DLD1 (cell line): ENCODE data around the gene CARM1.
"Not testable (repeated sequence)": the region's sequence is repeated elsewhere in the genome, so short reads cannot be mapped to it uniquely, and the experiment has no call there.

Experiments used
- in situ Hi-C: cut with HindIII; loops from 2 replicates; pipeline ENCODE4 v1.10.0; 2017; ENCODE audit warnings: low sequenced_read_pairs

The CARM1 gene

DNA sequence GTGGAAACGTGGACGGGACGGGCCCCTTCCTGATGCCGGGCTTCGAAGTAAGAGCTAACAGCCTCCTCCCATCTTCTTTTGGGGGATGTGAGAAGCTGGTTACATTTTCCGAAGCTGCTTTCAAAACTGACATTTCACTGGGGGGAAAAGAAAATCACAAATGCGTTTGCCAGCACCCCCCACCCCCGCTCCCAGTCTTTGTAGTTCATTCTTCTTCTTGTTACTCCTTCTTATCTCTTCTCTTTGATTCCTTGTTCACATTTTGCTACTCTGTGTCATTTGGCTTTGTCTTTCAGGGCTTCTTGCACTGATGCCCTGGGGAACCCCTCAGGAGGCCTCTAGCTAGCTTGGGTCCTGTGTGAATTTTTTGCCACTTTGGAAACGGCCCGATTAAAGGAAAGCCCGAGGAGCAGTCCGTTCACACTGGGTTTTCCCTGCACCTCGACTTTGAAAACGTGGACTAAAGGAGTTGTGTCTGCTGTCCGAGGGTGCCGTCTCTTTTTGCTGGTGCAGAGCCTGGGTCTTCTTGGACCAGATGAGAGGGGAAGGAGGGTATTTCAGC, 1.3 kb downstream of the CARM1 start:
- in situ Hi-C loops: no loop called here

DNA sequence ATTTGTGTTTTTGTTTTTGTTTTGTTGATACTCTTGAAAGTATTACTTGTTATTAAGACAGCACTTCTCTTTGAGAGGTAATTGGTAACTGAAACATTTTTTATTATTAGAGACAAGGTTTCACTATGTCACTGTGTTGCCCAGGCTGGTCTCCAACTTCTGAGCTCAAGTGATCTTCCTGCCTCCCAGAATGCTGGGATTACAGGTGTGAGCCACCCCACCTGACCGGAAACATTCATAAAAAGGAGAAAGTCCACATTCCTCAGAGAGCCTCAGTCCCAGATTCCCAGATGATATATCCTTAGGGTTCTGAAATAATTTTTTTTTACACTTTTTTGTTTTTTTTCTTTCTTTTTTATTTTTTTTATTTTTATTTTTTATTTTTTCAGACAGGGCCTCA, 2.7 kb downstream of the CARM1 start:
- in situ Hi-C loops: no loop called here

DNA sequence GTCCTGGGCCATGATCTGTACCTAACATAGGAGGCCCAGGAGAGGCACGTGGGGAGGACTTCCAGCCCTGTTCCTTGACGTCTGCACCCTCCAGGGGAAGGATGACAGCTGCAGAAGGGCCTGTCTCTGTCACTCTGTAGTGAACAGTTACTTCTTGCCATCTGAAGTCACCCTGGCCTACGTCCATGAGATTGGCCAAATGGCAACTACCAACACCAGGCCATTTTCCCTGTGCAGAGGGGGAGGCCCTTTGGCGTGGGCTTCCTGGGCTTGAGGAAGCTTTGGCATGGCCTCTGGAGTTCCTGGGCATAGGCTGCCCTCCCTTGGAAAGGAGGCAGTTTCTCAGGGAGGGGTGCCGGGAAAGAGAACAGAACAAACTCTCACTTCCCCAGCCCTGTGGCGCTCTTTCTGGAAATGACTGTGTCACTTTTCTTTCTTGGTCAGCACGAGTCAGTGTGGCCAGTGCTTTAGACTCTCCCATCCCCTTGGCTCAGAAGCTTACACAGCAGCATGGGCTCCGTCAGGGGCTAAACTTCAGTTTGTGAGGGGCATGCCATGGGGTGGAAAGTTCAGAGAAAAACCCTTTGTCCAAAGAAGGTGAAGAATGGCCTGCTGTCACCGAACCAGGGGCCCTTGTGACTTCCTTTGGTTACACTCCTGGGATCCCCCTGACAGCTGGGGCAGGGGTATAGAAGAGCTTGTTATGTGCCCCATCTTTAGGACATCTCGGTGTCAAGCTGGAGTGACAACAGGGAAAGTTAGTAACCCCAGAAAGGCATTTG, 5.3 kb downstream of the CARM1 start:
- in situ Hi-C loops: no loop called here

DNA sequence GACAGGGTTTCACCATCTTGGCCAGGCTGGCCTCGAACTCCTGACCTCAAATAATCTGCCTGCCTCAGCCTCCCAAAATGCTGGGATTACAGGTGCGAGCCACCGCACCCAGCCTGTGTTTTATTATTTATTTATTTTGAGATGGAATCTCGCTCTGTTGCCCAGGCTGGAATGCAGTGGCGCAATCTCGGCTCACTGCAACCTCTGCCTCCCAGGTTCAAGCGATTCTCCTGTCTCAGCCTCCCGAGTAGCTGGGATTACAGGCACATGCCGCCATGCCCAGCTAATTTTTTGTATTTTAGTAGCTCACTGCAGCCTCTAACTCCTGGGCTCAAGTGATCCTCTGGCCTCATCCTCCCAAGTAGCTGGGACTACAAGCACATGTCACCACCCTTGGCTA, 6.3 kb downstream of the CARM1 start:
- in situ Hi-C loops: not testable (repeated sequence)

DNA sequence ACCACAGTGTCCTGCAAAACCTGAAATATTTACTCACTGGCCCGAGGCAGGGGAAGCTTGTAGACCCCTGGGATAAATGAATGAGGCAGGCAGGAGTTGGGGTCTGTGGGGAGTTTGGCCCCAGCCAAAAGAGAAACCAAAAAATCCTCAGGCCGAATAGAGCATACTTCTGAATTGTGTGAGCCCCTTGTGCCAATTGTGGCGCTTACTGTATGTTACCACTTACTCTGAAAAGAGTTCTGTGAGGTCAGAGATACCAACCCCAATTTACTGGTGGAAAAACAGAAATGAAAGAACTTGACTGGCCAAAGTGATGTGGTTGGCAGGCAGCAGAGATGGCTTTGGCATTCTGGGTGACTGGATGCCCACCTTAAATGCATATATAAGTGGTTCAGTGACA, 6.9 kb downstream of the CARM1 start:
- in situ Hi-C loops: no loop called here

DNA sequence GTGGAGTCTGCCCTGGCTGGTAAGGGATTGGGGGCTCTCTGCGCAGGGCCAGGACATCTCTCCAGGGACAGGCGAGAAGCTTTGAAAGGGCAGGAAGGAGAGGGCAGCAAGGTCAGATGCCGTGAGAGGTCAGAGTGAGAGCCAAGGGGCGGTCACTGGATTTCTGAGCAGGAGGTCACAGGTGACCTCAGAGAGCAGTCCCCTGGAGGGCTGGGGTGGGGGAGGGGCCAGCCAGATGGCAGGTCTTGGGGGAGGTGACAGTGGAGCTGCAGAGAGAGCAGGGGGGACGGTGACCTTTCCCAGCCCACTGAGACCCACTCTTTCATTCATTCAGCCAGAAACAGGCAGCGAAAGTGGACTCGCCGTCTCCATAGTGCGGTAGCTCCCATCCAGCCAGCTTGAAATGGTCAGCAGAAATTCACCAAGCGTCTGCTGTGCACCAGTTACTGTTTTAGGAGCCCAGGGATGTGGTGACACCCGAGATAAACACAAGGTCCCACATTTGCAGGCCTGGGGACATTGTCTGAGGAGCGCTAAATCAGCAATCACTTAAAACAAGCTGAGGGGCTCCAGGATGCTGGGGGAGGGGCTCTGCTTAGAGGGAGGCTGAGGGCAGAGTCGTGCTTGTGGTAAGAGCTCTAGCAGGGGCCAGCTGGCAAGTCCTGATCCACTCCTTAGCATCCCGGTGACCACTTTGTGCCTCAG, 10.2 kb downstream of the CARM1 start:
- in situ Hi-C loops: no loop called here

DNA sequence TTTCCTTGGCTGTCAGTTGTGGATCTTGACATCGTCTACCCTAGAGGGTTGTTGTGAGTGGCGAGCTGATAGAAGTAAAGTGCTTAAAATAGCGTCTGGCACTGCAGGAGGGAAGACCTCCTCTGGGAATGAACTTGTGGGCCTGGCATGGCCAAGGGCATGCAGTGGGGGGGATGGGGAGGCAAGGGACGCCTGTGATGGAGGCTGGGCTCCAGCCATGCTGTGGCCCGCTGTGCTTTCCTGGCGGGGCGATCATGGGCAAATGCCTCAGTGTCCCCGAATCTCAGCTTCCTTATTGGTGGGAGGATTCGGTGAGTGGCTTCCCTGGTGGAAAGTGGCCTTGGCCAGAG, 10.7 kb downstream of the CARM1 start:
- in situ Hi-C loops: no loop called here

DNA sequence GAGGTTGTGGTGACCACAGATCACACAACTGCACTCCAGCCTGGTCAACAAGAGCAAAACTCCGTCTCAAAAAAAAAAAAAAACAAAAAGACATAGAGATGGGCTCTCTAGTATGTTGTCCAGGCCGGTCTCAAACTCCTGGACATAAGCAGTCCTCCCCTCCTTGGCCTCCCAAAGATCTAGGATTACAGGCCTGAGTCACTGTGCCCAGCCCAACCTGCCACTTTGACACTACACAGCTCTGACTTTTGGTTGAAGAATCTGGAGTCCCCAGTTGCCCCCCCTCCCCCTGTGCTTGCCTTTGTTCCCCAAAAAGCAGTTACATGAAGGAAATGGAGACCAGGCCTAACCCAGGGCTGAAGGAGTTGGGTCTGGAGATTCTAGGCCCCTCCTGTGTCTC, 12.9 kb downstream of the CARM1 start:
- in situ Hi-C loops: no loop called here

DNA sequence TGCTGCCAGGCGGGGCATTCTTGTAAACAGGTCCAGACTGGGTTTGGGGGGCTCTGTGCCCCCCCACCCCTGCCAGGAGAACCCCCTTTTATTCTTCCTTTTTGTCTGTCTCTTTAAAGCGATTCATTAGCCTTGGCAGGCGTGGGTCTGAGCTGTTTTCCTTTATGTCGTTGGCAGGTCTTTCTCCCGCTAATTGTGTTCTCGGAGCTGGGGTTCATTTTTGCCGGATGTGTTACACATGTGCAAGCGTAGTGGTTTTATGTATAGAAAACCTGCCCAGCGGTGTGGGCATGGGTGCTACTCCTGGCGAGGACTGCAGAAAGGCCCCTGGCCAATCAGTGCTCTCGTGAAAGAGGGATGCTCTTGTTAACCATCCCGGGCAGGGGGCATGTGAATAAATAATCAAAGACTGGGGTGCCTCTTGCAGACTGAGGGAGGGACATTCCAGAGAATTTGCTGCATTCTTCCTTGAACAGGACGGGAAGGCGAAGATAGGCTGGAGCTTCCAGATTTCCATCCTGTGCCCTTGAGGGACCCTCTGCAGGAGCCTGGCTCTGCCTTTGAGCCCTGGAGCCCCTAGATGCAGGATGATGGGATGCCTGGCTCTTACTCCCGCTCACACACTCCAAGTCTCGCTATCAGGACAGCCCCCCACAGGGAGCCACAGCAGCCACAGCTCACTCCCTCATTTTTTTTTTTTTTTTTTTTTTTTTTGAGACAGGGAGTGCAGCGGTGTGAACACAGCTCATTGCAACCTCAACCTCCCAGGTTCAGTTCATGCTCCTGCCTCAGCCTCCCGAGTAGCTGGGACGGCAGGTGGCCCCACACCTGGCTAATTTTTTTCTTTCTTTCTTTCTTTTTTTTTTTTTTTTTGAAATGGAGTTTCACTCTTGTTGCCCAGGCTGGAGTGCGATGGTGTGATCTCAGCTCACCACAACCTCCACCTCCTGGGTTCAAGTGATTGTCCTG, 14.1 kb downstream of the CARM1 start:
- in situ Hi-C loops: no loop called here

DNA sequence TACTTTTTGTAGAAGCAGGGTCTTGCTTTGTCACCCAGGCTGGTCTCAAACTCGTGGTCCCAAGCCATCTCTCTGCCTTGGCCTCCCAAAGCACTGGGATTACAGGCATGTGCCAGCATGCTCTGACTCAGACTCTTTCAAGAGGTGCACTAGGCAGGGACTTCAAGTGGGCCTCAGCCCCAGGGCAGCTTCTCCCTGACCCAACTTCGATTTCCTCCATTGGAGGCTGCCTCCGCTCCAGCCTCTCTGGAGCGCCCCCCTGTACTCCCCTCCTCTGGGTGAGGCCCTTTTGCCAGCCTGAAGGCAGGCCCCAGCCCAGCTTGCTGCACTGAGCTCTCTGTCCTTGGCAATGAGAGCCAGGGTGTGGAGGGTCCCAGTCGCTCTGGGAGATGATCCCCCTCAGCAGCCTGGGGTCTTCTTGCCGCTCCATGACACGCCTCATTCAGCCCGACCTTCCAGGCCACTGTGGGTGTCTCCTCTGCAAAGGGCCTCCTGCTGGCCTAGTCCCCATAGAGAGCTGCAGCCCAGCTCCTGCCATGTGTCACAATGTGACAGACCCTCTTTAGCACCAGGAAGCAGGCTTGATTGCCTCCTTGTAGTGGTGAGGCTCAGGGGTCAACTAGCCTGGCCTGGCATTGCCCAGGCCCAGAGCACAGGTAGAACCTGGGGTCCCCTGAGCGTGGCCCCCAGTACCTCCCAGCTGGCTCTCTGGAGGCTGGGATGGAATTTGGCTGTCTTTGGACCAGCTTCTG, 16.4 kb downstream of the CARM1 start:
- in situ Hi-C loops: no loop called here

DNA sequence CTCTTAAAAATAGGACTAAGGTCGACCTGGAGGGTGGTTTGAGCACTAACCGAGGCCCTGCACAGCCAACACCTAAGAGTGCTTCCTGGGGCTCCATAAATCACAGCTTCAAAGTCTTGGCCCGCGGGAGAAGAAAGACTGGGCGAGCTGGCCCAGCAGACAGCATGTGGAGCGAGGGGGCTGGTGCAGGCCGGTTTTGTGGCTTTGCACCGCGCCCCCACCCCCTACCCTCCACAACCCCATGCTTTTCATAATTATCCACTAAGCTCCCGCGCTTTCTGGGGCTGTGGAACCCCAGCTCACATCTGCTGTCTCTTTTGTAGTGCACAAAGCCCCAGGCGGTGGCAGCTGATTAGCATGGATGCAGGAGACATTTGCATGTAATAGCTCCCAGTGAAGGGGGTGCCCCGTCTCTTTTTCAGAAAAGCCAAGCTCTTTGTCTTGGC, 17.1 kb downstream of the CARM1 start:
- in situ Hi-C loops: no loop called here

DNA sequence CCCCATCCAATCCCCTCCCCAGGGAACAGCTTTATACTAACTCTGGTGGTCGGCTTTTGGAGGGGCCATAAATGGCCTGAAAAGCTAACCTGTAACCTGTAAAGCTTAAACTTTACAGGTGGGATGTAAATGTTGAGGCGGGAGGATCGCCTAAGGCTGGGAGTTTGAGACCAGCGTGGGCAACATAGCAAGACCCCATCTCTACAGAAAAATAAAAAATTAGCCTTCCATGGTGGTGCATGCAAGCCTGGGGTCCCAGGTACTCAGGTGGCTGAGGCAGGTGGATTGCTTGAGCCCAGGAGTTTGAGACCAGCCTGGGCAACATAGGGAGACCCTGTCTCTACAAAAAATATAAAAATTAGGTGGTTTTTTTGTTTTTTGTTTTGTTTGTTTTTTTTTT, 18.5 kb downstream of the CARM1 start:
- in situ Hi-C loops: no loop called here

DNA sequence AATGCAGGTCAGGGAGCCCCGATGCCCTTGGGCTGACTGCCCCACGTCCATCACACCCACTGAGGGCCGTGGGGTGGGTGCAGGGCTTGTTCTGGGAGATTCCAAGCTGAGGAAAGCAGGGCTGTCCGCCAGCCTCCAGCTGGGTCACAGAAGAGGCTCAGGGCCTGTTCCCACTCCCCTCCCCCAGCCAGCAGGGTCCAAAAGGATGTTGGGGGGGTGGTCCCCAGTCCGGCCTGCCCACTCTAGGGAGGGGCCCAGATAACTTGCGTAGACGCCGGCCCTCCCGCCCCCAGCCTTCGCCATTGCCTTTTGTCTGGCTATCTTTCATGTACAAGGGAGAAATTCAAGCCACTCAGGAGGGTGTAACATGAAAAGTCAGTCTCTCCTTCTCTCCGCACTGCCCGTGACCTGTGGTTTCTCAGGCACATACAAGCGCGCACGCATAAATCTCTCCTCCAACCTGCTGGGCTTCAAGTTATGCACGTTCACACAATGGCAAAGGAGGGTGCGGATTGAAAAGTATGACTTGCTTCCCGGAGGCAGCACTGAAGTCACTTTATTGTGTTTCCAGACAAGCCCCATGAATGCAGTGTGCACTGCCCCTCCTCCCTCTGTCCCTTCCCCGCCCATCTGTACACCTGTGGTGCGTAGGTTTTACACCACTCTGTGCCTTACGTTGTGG, 20.2 kb downstream of the CARM1 start:
- in situ Hi-C loops: no loop called here

DNA sequence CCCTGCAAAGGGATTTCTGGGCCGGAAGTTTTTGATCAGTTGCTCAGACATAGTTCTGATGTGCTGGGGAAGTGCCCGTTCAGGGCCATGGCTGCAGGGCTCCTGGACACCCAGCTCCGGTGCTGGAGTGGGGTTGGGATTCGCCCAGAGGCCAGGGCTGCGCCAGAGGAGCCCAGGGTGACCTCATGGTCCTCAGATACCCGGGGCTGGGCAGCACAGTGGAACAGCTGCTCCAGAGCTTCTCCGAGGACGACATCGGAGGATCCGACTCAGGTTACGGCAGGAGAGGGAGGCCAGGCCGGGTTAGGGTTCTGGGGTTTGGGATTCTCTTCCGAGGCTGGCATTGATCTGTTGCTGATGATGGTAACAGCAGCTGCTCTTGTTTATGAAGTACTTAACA, 20.9 kb downstream of the CARM1 start:
- in situ Hi-C loops: no loop called here

DNA sequence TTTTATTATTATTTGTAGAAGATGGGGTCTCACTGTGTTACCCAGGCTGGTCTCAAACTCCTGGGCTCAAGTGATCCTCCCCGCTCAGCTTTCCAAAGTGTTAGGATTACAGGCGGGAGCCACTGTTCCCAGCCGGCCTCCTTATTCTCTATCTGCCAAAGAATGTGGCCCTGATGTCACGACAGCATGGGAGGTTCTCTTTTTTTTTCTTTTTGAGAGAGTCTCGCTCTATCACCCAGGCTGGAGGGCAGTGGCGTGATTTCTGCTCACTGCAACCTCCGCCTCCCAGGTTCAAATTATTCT, 23.5 kb downstream of the CARM1 start:
- in situ Hi-C loops: no loop called here

DNA sequence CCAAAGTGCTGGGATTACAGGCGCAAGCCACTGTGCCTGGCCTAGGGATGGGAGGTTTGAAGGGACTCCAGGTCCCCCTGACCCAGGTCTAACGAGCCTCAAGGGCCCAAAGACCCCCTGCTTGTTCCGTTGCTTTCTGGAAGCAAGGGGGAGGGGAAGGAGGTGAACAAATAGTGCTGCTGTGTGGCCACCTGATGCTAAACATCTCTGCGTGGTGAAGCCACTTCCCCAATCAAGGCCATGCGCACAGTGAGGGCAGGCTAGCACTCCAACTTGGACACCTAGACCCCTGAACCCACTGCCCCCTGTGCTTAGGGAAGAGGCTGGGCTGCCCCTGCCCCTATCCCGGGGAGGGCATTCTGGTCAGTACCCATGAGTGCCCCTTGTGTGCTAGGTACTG, 24.0 kb downstream of the CARM1 start:
- in situ Hi-C loops: no loop called here

DNA sequence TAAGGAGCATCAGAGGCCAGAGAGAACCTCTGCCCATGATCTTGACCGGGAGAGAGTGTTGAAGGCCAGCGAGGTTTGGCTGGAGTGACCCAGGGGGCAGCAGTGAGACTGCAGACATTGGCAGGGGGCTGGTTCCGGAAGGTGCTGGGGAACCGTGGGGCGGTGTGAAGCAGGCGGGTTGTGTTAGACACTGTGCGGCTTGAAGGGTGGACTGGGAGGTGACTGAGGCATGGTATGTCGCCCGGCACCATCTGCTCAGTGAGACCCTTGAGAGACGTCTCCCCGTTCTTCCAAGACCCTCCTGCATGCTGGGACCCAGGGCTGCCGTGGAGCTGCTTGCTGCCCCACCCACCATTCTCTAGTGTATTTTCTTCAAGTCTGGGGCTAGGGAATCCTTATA, 24.6 kb downstream of the CARM1 start:
- in situ Hi-C loops: no loop called here

DNA sequence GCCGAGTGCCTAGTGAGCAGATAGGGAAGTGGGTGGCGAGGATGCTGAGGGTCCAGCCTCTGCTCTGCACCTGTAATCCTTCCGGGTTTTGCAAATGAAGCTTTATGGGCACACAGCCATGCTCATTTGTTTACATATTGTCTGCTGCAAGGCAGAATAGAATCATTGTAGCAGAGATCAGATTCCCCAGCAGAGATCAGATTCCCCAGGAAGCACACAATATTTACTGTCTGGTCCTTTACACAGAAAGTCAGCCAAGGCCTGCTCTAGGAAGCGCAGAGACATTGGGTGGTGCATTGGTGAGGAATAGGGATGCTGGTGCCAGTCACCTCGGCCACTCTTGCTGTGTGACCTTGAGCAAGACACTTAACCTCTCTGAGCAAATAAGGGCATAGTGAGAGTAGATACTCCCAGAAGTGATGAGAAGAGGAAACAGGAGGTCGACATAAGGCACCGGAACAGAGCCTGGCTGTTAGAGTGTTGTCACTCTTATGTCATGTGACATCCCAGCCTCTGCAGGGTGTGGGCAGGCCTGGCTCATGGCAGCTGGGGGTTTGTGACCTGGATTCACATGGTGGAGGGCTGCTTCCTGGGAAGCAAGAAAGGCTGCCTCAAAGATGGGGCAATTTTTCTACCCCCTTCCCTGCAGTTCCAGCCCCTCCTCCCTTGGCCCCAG, 25.6 kb downstream of the CARM1 start:
- in situ Hi-C loops: no loop called here

DNA sequence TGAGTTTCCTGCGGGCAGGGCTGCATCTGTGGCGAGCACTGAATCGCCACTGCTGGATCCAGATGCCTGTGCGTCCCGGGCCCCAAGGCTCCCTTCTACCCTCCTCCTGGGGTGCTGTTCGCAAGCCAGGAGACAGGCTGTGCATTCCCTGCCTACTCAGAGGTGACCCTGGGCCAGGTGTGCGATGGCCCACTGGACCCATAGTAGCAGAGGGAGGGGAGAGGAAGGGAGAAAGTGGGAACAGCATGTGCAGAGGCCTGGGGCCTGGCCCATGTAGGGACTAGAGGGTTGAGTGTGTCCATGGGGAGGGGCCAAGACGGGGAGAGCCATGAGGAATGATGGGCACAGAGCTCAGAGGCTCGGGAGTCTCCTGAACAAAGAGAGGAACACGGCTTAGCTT, 27.3 kb downstream of the CARM1 start:
- in situ Hi-C loops: no loop called here
